Left cardiac atrium (tissue), 4 donors: ENCODE measurements around the gene HHLA2. TPM values are rescaled to one million over a fixed set of nuclear protein-coding genes. Genes with fewer than 3 reads are reported as not detected.

ENCODE experiments used
- ATAC-seq, 2 donors: fragments of 200-7000 bp; cut with Tn5 transposase; one replicate each; pipeline ENCODE4 v1.9.1; 2020; ENCODE audit warnings: mild to moderate bottlenecking in 2 of 2, moderate library complexity in 2 of 2
- DNase-seq: peaks from one replicate; pipeline ENCODE4 v3.0.0-alpha.2; 2020
- intact Hi-C, 2 donors: fragments of 100-400 bp; cut with DNase I; formaldehyde crosslinking; loops; one replicate each; pipeline versions ENCODE4 v1.14.1 to v1.15.1; 2022 to 2023
- total RNA-seq, 2 donors: library from RNA; stranded (reverse); fragmentation: NEBNext Ultra II Directional; extraction: Animal tissue kit (Norgen Biotek cat#: 25700); gene quantifications; one replicate each; pipeline ENCODE4 v1.2.1, GENCODE V29; 2021
- donor health status: DM: no; HTN: yes; CAD: no.
- donor health status: DM: no; HTN: yes; CAD: no; lungs with severe emphysema.
- donor health status: DM: yes; HTN: yes; CAD: no.
- donor health status: Dilated cardiomyopathy.

HHLA2 gene
- total RNA-seq, 2 donors from 2014 or later, result not detected

DNA sequence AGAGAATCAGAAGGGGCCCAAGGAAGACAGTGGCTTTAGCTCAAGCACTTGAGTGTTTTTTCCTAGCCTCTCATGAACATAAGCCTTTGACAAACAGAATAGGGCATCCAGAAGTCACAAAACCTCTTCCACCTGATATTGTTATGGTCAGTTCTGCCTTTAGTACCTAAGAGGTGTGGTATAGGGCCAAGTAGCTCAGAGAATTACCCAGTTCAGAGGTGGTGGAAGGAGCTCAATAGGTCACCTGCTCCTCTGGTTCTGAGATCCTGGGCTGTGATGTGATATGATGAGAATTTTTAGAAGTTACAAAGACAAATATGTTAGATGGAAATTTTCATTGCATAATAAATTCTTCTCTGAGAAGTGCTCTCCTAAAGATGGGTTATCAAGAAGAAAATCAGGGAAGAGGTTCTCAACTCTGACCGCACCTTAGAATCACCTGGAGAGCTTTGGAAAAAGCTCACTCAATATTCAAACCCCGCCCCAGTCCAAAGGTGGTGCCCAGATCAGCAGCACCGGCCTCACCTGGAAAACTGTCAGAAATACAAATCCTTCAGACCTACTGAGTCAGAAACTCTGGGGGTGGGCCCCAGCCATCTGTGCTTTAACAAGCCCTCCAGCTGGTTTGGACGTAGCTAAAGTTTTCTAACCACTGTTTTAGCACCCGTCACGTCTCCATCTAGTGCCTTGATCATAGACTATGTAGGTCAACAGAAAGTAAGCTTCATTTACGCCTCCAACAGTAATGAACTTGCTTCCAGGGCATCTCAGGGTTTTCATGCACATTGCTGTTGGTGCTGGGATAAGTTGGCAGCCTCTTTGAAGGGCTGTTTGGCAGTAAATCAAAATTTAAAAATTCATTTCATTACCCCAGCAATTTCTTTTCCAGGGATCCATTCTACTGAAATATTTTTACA, 112.8 kb downstream of the HHLA2 start:
- DNase-seq (no peak), ATAC-seq (no peak)
- intact Hi-C loops, result loop anchor here in 1 of 2 donors (5.0 kb wide), 1 partner anchor 472 kb away; no protein-coding TSS in a partner anchor

DNA sequence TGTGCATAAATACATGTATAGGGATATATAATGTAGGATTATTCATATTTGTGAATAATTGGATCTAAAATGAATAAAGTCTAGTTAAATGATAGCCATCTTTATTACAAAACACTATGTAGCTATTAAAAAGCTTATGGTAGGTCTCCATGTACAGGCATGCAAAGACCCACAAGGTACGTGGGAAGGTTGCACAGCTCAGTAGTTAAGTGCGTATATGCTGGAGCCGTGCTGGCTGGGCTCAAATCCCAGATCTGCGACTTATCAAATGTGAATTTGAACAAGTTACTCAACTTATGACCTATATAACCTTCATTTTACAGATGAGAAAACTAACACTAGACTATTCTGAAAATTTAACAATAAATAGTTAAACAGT, 113.4 kb downstream of the HHLA2 start:
- DNase-seq, result no peak
- no peak for ATAC-seq
- intact Hi-C loops, result loop anchor here in 1 of 2 donors (5.0 kb wide), 1 partner anchor 472 kb away; no protein-coding TSS in a partner anchor

DNA sequence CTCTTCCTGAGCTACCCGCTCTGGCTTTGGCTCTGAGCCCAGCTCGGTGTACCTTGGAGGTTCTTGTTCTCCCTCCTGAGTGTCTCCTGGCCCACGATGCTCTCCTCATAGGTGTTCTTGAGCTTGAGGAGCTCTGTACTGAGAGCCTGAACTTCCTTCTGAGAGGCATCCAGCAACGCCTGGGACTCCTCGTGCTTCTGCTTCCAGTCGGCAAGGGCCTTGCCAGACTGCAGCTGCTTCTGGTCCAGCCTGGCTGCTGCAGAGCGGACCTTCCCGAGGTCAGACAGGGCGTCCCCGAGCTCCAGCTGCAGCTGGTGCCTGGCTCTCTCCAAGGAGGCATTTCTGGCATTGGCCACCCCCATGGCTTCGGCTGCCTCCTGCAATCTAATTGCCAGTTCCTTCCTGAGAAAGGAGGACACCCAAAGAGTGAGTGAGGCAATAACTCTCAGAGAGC, 114.2 kb downstream of the HHLA2 start:
- no peak for DNase-seq
- intact Hi-C loops, result no loop called here
- ATAC-seq, result peak; percentile 31 to 60

DNA sequence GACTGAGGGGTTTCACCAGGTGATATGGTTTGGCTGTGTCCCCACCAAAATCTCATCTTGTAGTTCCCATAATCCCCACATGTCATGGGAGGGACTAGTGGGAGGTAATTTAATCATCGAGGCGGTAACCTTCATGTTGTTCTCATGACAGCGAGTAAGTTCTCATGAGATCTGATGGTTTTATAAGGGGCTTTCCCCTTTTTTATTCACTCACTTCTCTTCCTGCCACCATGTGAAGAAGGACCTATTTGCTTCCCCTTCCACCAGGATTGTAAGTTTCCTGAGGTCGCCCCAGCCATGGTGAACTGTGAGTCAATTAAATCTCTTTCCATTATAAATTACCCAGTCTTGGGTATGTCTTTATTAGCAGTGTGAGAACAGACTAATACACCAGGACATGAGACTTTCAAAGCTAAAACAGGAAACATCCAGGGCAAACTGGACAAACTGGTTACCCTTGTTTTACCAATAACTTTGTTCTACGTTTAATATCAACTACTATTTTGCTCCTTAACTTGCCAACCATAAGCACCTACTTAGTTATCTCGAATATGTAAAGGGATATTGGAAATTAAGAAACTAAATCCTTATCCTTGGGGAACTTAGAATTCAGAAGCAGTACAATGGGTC, 115.9 kb downstream of the HHLA2 start:
- no peak for DNase-seq
- ATAC-seq, result no peak
- intact Hi-C loops, result no loop called here

- ATAC-seq (no peak), DNase-seq (no peak)
- intact Hi-C loops, result no loop called here
Measured at GRCh38 chr3:108414007-108414406, 117.7 kb downstream of the HHLA2 start.

DNA sequence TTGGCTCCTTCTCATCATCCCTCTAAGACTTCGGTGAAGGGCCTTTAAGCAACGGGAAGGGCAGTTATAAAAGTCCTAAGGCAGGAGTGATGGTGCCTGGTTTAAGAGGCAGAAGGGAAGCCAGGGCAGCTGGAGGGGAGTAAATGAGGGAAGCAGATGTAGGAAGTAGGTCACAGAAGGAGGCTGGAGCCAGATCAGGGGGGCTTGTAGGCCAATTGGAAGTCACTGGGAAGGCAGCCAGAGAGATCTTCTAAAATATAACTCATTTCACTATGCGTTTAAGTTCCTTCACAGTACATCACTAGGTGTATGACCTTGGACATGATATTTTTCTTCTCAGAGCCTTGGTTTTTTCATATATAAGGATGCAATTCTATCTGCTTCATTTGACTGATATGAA, 119.3 kb downstream of the HHLA2 start:
- no peak for DNase-seq
- ATAC-seq, result no peak
- intact Hi-C loops, result no loop called here

DNA sequence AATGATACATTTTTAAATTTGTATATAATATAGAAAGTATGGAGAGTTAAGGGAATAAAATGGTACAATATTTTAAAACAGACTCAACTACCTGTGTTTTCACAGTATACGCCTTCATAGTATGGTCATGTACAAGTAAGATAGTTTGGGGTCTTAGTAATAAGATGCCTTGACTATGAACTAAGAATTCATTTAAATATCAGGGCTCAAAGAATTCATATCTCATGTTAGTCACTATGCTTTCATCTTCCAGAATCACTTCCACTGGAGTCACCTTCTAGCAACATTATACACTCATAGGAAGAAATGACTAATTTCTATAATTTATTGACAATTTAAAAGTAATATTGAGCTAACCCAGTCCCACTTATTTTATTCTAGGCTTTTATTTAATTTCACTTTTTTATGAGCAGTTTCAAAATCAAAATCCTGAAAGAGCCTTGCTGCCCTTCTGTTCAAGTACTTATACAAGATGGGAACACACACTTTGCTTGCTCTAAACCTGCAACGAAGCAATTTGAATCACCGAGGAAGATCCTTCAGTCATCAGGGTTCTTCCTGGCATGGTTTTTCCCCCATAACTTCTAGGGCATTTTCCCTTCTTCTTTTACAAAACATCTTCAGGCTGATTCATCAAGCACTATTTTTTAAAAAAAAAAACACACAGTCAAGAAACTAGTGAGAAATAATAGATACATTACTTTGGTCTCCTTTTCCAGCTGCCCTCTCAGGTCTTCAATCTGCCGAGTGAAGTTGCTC, 119.9 kb downstream of the HHLA2 start:
- intact Hi-C loops, result no loop called here
- ATAC-seq, result no peak
- DNase-seq, result no peak

DNA sequence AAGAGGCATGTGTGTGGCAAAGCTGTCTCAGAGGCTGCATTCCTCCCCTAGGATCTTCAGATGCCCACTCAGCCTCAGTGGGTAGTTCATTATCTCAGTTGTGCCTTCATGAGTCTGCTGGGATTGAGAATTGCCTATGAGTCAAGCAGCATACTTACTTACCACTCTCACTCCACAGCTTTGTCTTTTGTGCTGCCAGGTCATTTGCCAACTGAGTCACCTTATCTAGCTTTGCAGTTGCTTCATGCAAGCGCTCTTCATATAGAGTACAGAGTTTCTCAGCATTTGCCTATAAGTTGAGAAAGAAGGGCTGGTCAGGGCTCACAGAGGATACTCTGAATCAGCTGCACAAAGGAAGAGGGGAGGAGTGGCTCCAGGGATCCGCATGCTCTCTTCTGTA, 124.6 kb downstream of the HHLA2 start:
- intact Hi-C loops, result no loop called here
- DNase-seq (no peak), ATAC-seq (no peak)

Other genes with a start within 250 kb of the HHLA2 start
- gene CD47, start 205.5 kb upstream of the HHLA2 start, total RNA-seq, result 10 to 100 TPM; 75.0 to 93.3 TPM
- 10 to 100 TPM; 20.9 to 30.3 TPM for gene IFT57, start 74.1 kb upstream of the HHLA2 start, total RNA-seq
- gene MYH15, start 214.0 kb downstream of the HHLA2 start, total RNA-seq, result under 1 TPM; 0.42 to 0.65 TPM